GM18526 (cell line): ENCODE measurements around the gene OR10A5.

Source experiments
- POLR2A ChIP-seq: IDR thresholded peaks from 3 replicates; pipeline ENCODE4 v1.6.1; 2011; ENCODE audit not compliant: insufficient read length; ENCODE audit errors: extremely low read depth

The OR10A5 gene

DNA sequence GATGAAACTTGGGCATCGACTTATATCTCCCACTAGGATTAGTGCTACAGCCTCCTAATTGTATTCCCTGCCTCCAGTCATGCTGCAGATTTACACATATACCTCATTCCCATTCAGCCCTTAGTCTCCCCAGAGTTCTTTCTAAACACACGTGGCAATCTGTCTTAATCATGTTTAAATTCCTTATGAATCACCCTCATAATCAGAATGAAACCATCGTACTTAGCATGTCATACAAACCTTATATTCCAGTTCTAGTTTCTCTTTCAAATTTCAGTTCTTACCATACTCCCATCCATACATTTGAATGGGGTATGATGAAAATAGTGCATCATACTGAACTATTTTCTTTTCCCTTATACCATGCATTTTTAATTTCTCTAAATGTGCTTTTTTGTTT is 11.4 kb downstream of the OR10A5 start:
- TF ChIP-seq POLR2A, result no peak

DNA sequence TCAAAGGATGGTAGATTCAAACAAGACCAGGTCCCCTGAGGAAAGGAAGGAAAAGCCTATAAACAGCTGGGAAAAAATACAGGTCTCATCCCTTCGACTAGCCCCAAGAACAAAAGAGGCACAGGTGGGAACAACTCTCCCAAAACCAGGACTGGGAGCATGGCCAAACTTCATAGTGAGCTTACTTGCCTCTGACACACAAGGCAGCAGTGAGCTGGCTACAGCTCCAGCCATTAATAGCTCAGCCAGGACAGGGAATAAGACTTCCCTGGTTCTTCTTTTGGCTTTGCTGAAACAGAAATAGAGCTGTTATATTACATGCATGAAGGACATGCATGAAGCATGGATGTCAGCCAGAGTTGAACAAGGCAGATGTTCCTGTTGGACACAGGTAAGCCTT is 17.5 kb downstream of the OR10A5 start, which contains the start of gene OR10A2:
Gene OR10A2 (plus strand): TSS at position 97 of the 400 bp plus-strand sequence. CDS start 6,698 bp downstream, outside the sequence.
- TF ChIP-seq POLR2A, result no peak

DNA sequence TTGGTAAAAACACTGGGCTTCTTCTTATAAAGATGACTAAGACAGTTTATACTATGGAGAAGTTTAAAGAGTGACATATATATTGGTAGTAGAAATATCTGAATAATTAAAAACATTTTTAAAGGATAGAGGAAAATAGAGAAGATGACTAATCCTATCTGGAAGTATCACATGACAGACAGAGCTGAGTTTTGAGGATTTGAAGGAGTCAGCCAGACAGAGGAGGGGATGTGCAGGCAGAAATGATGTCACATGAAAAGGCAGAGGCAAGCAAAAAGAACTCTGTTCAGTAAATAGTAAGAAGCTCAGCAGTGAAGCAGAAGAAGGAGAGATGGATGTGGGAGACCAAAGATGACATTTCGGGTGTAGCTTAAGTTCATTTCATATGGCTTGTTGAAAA is 19.0 kb downstream of the OR10A5 start:
- no peak for TF ChIP-seq POLR2A

DNA sequence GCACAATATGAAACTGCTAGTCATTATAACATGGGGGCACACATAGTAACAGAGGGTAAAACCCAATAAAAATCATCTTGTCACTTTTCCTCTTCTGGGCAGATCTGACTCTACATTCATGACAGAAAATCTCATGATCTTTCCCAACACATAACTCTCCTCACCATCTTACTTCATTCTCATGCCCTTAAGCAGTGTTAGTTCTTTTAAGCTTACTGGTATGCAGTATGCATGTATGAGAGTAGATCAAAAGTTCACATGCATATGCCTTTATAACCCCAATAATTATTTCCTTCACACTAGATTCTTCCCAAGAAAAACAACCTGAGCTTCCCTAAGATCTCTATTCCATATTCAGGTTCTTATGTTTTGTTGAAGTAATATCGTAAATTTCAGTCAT is 25.8 kb downstream of the OR10A5 start:
- TF ChIP-seq POLR2A, result no peak

DNA sequence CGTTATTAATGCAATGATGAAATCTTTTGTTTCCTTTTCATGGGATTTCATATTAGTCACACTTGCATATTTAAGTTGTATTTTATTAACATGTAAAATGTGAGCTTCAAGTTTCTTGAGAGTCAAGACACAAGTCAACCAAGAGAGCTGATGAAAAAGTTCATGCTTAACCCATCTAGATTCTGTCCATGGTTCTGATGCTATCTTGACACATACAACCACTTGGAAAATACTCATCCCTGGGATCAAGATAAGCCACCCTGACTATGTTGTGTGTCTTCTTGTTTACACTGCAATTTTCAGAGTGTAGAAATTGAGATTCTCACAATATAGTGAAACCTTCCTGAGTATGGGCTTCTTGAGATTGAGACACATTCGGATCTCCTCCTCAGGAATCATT is 30.3 kb downstream of the OR10A5 start:
- no peak for TF ChIP-seq POLR2A

DNA sequence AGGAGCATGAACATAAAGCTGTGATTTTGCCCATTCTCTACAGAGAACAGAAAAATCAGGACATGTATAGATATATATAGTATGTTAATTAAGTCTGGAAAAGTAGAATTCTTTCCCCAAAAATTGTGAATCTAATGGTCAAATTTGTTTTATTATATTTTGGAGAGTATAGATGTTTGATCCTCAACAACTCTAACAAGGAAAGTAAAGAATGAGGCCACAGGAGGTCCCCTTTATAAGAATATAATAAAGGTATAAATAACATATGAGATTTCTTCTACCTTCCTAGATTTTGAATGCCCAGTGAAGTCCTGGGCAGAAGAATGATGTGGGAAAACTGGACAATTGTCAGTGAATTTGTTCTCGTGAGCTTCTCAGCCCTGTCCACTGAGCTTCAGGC is 30.8 kb downstream of the OR10A5 start, which contains the start of gene OR10A4:
Gene OR10A4 (plus strand): TSS at position 301 of the 400 bp plus-strand sequence. CDS start 23 bp downstream, at position 324.
- no peak for TF ChIP-seq POLR2A

DNA sequence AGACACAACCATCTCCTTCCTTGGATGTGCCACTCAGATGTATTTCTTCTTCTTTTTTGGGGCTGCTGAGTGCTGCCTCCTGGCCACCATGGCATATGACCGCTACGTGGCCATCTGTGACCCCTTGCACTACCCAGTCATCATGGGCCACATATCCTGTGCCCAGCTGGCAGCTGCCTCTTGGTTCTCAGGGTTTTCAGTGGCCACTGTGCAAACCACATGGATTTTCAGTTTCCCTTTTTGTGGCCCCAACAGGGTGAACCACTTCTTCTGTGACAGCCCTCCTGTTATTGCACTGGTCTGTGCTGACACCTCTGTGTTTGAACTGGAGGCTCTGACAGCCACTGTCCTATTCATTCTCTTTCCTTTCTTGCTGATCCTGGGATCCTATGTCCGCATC is 31.4 kb downstream of the OR10A5 start:
- TF ChIP-seq POLR2A, result no peak

DNA sequence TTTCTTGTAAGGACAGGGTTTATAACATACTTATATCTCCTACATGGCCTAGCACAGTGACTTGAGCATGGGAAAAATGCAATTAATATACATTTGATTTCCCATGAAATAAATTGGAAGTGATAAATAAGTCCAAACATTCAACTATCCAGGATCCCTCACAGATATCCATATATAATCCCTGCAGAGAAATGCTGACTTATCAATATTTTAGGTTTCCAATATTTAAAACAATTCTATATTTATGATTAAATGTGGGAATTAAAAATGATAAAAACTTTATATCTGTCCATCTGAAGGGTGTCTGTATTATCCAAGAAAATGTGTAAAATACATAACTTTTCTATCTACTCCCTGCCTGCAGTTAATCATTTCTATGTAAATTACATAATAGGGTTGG is 37.3 kb downstream of the OR10A5 start:
- no peak for TF ChIP-seq POLR2A

DNA sequence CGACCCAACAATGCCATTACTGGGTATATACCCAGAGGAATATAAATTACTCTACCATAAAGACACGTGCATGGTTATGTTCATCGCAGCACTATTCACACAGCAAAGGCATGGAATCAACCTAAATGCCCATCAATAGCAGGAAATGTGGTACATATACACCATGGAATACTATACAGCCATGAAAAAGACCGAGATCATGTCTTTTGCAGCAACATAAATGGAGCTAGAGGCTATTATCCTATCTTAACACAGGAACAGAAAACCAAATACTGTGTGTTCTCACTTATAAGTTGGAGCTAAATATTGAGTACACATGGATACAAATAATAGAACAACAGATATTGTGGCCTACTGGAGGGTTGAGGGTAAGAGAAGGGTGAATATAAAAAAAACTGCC is 43.3 kb downstream of the OR10A5 start:
- TF ChIP-seq POLR2A, result no peak

DNA sequence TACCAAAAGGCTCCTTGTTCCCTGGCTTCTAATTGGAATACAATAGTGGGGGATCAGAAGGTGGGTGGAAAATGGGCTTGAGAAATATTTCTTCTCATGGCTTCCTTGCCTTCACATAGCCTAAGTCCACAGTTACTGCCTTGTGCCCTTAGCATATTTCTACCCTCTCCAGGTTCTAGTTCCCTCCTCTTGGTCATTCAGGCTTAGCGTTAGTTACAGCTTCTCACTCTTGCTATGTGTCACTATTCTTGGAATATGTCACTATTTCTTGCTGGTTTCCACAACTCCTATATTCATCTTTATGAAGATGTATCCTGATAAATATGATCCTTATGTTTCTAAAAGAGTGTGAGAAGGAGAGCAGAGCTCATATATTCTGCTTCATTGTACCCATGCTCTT is 44.4 kb downstream of the OR10A5 start:
- no peak for TF ChIP-seq POLR2A

DNA sequence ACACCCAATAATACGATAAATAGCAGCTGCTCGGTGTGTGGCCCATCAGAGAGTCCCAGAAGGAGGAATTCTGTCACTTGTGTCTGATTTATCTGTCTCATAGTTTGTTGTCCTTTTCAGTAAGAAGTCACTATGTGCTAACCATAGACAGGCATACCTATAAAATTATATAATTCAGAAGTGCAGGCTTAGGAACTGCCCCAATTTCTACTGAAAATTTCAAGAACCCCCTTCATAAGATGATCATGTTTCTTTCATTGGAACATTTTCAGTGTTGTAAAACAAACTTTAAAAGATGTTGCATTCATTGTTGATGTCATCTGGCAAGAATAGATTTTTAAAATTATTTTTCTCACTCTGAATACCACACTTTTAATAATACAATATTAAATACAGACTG is 46.9 kb downstream of the OR10A5 start, which contains the start of gene OR2D2:
Gene OR2D2 (minus strand): TSS at position 101 of the 400 bp plus-strand sequence. CDS start 0 bp downstream, at position 101.
- no peak for TF ChIP-seq POLR2A

DNA sequence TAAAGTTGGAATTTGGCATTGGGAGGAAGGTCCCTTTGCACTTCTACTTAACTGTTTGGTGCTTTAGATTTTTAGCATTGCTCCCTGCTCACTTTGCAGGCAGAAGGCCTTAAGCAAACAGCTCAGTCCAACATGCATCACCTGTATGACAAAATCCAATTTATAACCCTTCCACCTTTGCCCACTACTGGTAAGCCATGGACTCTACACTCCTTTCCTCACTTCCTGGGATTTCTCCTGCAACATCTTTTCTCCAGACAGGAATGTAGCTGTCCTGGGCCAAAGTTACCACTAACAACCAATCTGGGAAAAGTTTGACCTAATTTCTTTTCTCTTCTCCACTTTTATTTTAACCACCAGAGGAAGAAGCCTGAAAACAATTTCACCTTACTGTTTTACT is 48.6 kb downstream of the OR10A5 start:
- no peak for TF ChIP-seq POLR2A

DNA sequence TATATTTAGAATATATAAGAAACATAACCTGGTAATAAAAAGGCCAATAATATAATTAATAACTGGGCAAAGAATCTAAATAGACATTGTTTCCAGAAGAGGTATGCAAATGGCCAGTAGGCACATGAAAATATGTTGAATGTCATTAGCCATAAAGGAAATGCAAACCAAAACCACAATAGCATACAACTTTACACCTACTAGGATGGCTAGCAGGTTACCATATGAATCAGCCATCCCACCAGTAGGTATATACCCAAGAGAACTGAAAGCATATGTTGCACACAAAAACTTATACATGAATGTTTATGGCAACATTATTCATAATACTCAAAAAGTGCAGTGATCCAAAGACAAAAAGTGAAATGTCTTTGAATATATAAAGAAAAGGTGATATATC is 49.5 kb downstream of the OR10A5 start:
- TF ChIP-seq POLR2A, result no peak
